HG03432 (cell line): ENCODE results near the gene NOL11.
"Not testable (repeated sequence)": the region's sequence is repeated elsewhere in the genome, so short reads cannot be mapped to it uniquely, and the experiment has no call there.

ENCODE experiments used
- ATAC-seq: cut with Tn5 transposase; IDR thresholded peaks from one replicate; pipeline ENCODE4 v1.9.1; 2021; ENCODE audit warnings: mild to moderate bottlenecking, moderate library complexity; ENCODE audit not compliant: unreplicated experiment

NOL11 gene

DNA sequence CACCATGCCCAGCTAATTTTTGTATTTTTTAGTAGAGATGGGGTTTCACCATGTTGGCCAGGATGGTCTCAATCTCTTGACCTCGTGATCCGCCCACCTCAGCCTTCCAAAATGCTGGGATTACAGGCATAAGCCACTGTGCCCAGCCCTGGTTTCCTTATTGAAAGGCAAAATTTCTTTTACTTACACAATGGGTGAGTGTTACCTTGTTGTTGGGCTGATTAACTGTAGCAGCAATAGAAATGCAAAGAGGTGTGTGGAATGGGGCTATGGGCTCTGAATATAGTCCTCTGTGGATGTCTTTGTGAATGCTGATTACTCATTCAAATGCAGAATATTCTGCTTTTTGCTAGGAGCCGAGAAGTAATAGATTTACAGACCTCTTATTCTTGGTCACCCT lies 34.4 kb downstream of the NOL11 start:
- not testable (repeated sequence) for ATAC-seq

DNA sequence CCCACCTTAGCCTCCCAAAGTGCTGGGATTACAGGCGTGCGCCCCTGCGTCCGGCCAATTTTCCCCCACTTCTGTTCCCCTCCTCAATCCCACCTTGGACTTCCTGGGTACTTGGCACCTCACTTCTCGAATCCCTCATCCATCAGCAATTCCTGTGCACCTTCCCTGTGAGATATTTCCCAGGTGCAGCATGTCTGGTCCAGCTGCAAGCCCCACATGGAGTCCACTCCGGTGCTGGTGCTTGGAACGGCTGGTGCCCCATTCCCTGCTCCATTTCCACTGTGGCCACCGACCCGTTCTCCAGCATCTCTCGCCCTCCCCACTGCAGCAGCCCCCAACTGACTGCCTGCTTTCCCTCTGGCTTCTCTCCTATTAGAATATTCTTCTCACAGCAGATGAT lies 35.3 kb downstream of the NOL11 start:
- ATAC-seq: no peak

DNA sequence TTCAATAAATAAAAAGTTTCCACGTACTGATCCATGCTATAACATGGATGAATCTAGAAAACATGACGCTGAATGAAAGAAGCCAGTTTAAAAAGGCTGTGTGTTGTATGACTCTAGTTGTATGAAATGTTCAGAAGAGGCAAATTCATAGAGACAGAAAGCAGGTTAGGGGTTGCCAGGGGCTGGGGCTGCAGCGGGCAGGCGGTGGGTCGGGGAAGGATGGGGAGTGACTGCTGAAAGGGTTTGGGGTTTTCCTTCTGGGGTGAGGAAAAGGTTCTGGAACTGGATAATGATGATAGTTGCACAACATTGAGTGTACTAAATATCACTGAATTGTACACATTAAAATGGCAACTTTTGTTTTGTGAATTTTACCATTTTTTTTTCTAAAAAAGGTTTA lies 36.3 kb downstream of the NOL11 start:
- ATAC-seq: no peak

DNA sequence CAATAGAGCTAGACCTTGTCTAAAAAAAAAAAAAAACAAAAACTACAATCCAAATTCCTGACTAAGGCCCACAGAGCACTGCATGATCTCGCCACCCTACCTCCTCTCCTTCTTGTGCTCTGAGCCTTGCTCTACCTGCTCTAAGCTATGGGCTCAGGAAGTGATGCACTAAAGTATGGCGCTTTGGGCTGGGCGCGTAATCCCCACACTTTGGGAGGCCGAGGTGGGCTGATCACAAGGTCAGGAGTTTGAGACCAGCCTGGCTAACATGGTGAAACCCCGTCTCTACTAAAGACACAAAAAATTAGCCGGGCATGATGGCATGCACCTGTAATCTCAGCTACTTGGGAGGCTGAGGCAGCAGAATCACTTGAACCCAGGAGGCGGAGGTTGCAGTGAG lies 37.0 kb downstream of the NOL11 start:
- ATAC-seq: not testable (repeated sequence)

DNA sequence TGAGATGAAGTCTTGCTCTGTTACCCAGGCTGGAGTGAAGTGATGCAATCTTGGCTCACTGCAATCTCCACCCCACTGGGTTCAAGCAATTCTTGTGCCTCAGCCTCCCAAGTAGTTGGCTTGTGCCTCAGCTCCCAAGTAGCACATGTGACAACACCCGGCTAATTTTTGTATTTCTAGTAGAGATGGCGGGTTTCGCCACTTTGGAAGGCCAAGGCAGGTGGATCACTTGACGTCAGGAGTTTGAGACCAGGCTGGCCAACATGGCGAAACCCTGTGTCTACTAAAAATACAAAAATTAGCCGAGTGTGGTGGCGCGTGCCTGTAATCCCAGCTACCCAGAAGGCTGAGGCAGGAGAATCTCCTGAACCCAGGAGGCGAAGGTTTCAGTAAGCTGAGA lies 39.0 kb downstream of the NOL11 start:
- ATAC-seq: not testable (repeated sequence)

DNA sequence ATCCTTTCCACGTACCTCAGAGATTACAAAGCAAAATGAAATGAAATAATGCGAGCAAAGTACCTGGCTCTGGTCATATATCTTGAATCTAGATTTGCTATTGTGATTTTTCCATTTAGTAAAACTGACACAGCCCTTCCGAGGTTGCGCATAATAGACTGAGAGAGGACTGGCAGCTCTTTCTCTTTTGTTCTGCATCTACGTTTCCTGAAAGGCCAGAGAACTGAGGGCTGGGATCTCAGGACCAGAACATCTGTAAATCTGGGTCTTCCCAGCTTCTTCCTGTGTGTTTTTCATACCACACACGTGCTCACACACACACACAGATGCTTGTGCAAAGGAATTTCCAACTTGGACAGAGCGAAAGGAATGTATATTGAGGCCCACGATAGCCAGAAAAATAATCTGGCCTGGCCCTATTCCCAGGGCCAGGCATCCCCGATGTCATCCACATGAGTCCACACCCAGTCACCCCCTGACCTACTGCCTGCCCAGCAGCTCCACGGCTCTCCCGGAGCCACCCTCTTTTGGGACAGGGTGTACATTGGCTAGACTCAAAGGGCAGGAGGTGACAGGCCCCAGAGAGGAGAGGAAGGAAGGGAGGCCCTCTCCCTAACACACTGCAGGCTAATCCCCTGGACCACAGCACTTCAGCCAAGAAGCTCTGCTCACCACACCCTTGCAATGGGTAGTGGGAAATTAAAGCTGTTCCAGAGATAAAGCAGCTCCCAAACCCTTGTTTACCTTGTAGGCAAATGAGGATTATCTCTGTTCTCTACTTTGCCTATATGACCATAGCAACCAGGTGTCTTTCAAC lies 41.8 kb downstream of the NOL11 start:
- ATAC-seq: no peak

DNA sequence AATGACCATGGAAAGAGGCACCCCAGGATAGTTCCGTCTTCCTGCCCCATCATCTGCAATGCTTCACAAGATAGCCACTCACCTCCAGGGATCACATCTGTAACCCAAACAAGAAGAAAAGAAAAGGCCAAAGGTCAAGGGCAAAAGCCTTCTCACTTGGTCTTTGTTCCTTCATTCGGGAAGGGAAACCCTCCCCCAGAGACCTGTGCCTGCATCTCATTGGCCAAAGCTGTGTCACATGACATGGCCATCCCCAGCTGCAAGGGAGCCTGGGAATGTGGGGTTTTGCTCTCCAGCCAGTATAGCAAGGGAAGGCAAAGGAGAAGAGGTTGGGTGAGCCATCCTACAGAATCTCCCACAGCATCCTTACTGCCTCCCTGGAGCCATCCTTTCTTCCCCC lies 47.9 kb downstream of the NOL11 start:
- no peak for ATAC-seq

DNA sequence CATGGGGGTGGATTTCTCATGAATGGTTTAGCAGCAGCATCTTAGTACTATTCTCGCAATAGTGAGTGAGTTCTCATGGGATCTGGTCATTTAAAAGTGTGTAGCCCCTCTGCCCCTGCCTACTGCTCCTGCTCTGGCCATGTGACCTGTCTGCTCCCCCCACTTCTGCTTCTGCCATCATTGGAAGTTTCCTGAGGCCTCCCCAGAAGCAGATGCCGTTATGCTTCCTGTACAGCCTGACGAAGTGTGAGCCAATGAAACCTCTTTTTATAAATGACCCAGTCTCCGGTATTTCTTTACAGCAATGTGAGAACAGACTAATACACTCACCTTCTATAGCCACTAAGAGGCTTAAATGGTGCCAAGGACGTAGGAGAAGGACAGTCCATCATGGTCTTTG lies 51.5 kb downstream of the NOL11 start:
- no peak for ATAC-seq

DNA sequence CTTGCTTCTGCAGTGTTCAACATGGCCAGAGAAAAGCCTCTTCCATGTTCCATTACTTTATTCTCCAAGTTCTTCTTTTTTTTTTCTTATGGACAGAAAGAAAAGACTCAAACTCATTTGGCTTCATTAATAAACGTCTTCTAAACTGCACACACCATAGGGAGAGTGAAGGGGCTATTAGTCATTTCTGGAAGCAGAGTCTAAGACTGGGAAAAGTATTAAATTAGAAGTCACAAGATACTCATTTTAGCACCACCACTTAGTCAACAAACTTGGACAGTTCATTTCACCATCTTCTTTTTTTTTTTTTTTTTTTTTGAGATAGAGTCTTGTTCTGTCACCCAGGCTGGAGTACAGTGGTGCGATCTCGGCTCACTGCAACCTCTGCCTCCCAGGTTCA lies 52.8 kb downstream of the NOL11 start:
- no peak for ATAC-seq

DNA sequence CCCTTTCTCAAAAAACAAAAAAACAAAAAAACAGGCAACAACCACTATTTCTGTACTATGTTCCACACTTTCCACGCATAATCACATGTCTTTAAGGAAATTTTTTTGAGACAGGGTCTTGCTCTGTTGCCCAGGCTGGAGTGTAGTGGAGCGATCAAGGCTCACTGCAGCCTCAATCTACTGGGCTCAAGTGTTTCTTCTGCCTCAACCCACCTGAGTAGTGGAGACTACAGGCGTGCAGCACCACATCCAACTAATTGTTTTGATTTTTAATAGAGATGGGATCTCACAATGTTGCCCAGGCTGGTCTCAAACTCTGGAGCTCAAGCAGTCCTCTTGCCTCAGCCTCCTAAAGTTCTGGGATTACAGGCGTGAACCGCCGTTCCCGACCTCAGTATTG lies 54.9 kb downstream of the NOL11 start:
- no peak for ATAC-seq

DNA sequence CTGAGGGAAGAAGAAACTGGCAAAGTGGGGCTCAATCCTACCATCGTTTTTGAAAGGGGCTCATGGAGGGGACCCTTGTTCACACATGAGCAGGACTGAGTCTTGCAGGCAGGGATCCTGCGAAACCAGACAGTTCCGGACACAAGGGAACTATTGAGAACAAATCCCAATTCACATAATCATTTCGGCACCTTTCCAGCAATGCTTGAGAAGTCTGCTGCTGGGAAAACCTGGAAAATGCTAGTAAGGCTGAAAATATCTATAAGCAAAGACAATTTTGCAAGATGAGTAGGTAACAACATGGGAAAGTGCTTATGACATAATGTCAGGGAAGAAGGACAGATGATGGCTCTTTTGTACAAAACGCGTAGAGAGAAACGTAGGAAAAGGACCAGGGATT lies 55.5 kb downstream of the NOL11 start:
- ATAC-seq: no peak

DNA sequence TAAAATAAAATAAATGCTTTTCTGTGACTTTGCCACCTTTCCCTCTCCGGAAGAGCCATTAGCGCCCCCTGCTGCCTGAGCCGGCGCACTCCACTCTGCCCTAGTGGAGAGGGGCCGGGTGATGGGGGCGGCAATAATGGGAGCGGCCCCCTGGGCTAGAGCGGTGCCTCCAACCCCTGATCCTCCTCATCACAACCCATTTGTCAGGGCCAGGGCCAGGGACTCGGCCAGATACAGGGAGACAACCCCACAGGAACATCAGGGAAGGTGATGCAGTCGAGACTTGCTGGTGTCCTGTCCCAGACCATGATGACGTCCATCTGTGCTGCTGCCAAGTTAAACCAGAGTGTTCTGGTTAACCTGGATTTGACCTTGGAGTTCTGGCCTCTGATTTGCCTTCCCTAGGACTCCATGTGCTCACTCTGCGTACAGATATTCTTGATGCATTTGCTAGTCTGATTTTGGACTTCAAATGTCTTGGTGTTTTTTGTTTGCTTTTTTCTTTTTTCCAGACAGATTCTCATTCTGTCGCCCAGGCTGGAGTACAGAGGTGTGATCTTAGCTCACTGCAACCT lies 61.4 kb downstream of the NOL11 start:
- no peak for ATAC-seq

DNA sequence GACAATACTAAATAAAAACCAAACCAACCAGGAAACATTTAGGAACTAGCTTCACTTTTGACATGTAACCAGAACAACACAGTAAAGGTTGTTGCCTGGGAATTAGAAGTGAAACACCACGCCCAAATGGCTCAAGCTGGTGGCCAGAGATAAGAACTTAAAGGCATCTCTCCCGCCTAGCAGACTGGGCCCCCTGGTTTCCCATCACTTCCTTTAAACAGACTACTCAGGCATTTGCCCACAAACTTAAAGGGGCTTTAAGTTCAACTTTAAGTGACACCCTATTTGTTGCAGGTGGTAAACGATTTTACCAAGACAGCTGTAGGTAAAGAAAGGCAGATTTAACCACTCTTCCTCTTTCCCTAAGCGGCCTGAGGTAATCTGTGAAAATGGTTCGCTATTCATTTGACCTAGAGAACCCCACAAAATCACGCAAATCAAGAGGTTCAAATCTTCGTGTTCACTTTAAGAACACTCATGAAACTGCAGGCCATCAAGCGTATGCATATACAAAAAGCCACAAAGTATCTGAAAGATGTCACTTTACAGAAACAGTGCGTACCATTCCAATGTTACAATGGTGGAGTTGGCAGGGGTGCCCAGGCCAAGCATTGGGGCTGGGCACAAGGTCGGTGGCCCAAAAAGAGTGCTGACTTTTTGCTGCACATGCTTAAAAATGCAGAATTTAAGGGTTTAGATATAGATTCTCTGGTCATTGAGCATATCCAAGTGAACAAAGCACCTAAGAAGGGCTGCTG lies 66.8 kb downstream of the NOL11 start:
- ATAC-seq: no peak

DNA sequence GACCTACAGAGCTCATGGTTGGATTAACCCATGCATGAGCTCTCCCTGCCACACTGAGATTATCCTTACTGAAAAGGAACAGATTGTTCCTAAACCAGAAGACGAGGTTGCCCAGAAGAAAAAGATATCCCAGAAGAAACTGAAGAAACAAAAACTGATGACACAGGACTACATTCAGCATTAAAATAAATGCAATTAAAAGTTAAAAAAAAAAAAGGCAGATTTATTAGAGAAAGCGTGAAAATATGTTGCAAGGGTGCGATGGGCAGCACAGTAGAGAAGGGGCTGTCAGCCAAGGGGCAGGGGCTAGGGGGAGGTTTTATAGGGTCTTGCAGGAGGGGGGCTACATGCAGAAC lies 67.4 kb downstream of the NOL11 start:
- no peak for ATAC-seq

DNA sequence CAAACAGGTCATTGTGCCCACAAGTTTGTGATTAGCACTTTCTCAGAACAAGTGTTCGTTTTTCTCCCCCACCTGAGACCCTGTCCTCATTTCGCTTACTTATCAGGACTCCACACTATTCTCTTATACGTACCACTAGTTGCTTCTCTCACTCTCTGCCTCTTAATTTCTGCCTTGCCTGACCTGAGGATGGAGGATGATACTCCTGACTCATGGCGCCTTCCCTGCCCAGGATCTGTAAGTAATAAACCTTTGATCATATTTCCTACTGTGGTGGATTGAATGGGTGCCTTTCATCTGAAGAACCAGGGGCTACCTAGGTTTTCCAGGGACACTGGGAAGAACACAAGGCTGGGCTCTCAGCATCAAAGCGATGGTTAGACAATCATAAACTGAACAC lies 67.8 kb downstream of the NOL11 start:
- ATAC-seq: no peak
